GM21619 (cell line): ENCODE measurements around the gene ARL3.
"Not testable (repeated sequence)": the region's sequence is repeated elsewhere in the genome, so short reads cannot be mapped to it uniquely, and the experiment has no call there.

Experiments
- ATAC-seq: cut with Tn5 transposase; IDR thresholded peaks from one replicate; pipeline ENCODE4 v1.9.1; 2021; ENCODE audit not compliant: unreplicated experiment

The ARL3 gene

GRCh38 chr10:102713814-102714620, at the start of gene ARL3:
Gene ARL3 (minus strand): TSS chr10:102714397. CDS start chr10:102714275, 122 bp downstream.
- ATAC-seq = peak; percentile 71

- ATAC-seq = no peak
These were observed 48.9 kb upstream of the ARL3 start for GRCh38 chr10:102763037-102763607.

GRCh38 chr10:102762401-102763015, 48.3 kb upstream of the ARL3 start:
- no peak for ATAC-seq

GRCh38 chr10:102761981-102762380, 47.8 kb upstream of the ARL3 start:
- ATAC-seq = no peak

- ATAC-seq = no peak
These were observed 45.5 kb upstream of the ARL3 start for GRCh38 chr10:102759497-102760210.

GRCh38 chr10:102758933-102759262, 44.7 kb upstream of the ARL3 start:
- not testable (repeated sequence) for ATAC-seq

GRCh38 chr10:102758240-102758932, 44.2 kb upstream of the ARL3 start:
- ATAC-seq = no peak

- ATAC-seq = no peak
These were observed 43.1 kb upstream of the ARL3 start for GRCh38 chr10:102757323-102757722.

- ATAC-seq = no peak
These were observed 39.5 kb upstream of the ARL3 start for GRCh38 chr10:102753718-102754117.

- no peak for ATAC-seq
These were observed 38.9 kb upstream of the ARL3 start for GRCh38 chr10:102752934-102753664.

- ATAC-seq = no peak
These were observed 38.2 kb upstream of the ARL3 start for GRCh38 chr10:102752266-102752930.

GRCh38 chr10:102745157-102745556, 31.0 kb upstream of the ARL3 start:
- no peak for ATAC-seq

GRCh38 chr10:102744374-102745051, 30.3 kb upstream of the ARL3 start:
- ATAC-seq = no peak

- ATAC-seq = peak; percentile 95
These were observed 29.6 kb upstream of the ARL3 start, which contains the start of gene WBP1L for GRCh38 chr10:102743588-102744373. Gene WBP1L (plus strand): TSS chr10:102743948. CDS start chr10:102744054, 106 bp downstream.

- no peak for ATAC-seq
These were observed 28.9 kb upstream of the ARL3 start for GRCh38 chr10:102743078-102743587.

GRCh38 chr10:102742313-102742712, 28.1 kb upstream of the ARL3 start:
- not testable (repeated sequence) for ATAC-seq

- ATAC-seq = no peak
These were observed 27.6 kb upstream of the ARL3 start for GRCh38 chr10:102741726-102742237.

GRCh38 chr10:102740229-102740628, 26.0 kb upstream of the ARL3 start:
- no peak for ATAC-seq
